Mesendoderm (in vitro differentiated cells): ENCODE measurements around the gene CLCNKA.

Experiments
- DNase-seq: peaks from one replicate; pipeline ENCODE4 v3.0.0; 2013
- H2AK5ac ChIP-seq: 2 replicates; pipeline ENCODE4 v1.6.1; 2013; ENCODE audit warnings: low read length, inconsistent platforms
- H2BK120ac ChIP-seq: 2 replicates; pipeline ENCODE4 v1.6.1; 2013; ENCODE audit warnings: low read depth, mild to moderate bottlenecking, low read length, moderate library complexity, mixed read lengths
- H2BK15ac ChIP-seq: replicated peaks from 2 replicates; pipeline ENCODE4 v1.6.1; 2013; ENCODE audit warnings: low read depth, mild to moderate bottlenecking, moderate library complexity
- H2BK5ac ChIP-seq: 2 replicates; pipeline ENCODE4 v1.6.1; 2013; ENCODE audit warnings: low read length, inconsistent platforms
- H3K18ac ChIP-seq: 2 replicates; pipeline ENCODE4 v1.6.1; 2013; ENCODE audit warnings: mild to moderate bottlenecking, low read length, mixed read lengths
- H3K23ac ChIP-seq: one replicate; pipeline ENCODE4 v1.6.1; 2013; ENCODE audit warnings: low read length
- H3K27ac ChIP-seq: 2 replicates; pipeline ENCODE4 v1.5.1; 2013; ENCODE audit warnings: low read depth, mild to moderate bottlenecking, inconsistent platforms, low read length, moderate library complexity
- H3K27me3 ChIP-seq: 2 replicates; pipeline ENCODE4 v1.6.1; 2013; ENCODE audit warnings: low read length, control low read depth, mild to moderate bottlenecking, inconsistent platforms; ENCODE audit not compliant: insufficient read depth, poor library complexity
- H3K36me3 ChIP-seq: 2 replicates; pipeline ENCODE4 v1.6.1; 2013; ENCODE audit warnings: low read length, inconsistent platforms; ENCODE audit not compliant: control insufficient read depth, insufficient read depth
- H3K4ac ChIP-seq: one replicate; pipeline ENCODE4 v1.6.1; 2013; ENCODE audit warnings: low read depth, mild to moderate bottlenecking, low read length, moderate library complexity
- H3K4me1 ChIP-seq: 2 replicates; pipeline ENCODE4 v1.6.1; 2013; ENCODE audit warnings: low read depth, low read length, inconsistent platforms; ENCODE audit not compliant: control insufficient read depth
- H3K4me2 ChIP-seq: 2 replicates; pipeline ENCODE4 v1.6.1; 2013; ENCODE audit warnings: low read length
- H3K4me3 ChIP-seq: 2 replicates; pipeline ENCODE4 v1.5.1; 2013; ENCODE audit warnings: mild to moderate bottlenecking, low read length
- H3K56ac ChIP-seq: one replicate; pipeline ENCODE4 v1.6.1; 2013; ENCODE audit warnings: low read length
- H3K79me1 ChIP-seq: 2 replicates; pipeline ENCODE4 v1.6.1; 2013; ENCODE audit warnings: low read length, inconsistent platforms
- H3K79me2 ChIP-seq: 2 replicates; pipeline ENCODE4 v1.6.1; 2013; ENCODE audit warnings: mild to moderate bottlenecking, low read length; ENCODE audit not compliant: control insufficient read depth, insufficient read depth
- H3K9ac ChIP-seq: 2 replicates; pipeline ENCODE4 v1.6.1; 2013; ENCODE audit warnings: low read length, inconsistent platforms
- H4K5ac ChIP-seq: one replicate; pipeline ENCODE4 v1.6.1; 2013; ENCODE audit warnings: low read length
- H4K8ac ChIP-seq: one replicate; pipeline ENCODE4 v1.6.1; 2013; ENCODE audit warnings: low read depth, mild to moderate bottlenecking, control low read depth, low read length, moderate library complexity
- WGBS: extraction: QIAGEN DNeasy Blood & Tissue Kit; methylation state at CpG from one replicate; pipeline ENCODE4 v1.1.7; 2013; ENCODE audit warnings: low lambda C conversion rate, missing lambda C conversion rate; ENCODE audit not compliant: insufficient coverage; ENCODE audit errors: extremely low coverage; 5-methylcytosine and 5-hydroxymethylcytosine counted together

Gene CLCNKA

GRCh38 chr1:16064536-16065268, 42.9 kb downstream of the CLCNKA start:
- no peak overlapping the region for H3K4ac ChIP-seq
- H4K5ac ChIP-seq, result no peak overlapping the region
- H3K56ac ChIP-seq, result no peak overlapping the region
- no peak overlapping the region for H2AK5ac ChIP-seq
- no peaks in the 10 kb centered on the region for H3K79me2 ChIP-seq
- no peak overlapping the region for H2BK15ac ChIP-seq
- no peaks in the 10 kb centered on the region for H3K4me1 ChIP-seq
- no peak overlapping the region for H3K4me3 ChIP-seq
- no peak overlapping the region for H3K23ac ChIP-seq
- no peak overlapping the region for H3K9ac ChIP-seq
- no peaks in the 10 kb centered on the region for H3K36me3 ChIP-seq
- no peak overlapping the region for H3K4me2 ChIP-seq
- no peak overlapping the region for H3K18ac ChIP-seq
- H3K79me1 ChIP-seq, result no peaks in the 10 kb centered on the region
- H2BK120ac ChIP-seq, result no peak overlapping the region
- DNase-seq, result no peak
- no peaks in the 10 kb centered on the region for H3K27me3 ChIP-seq
- no peak overlapping the region for H3K27ac ChIP-seq
- no peak overlapping the region for H2BK5ac ChIP-seq
- no peak overlapping the region for H4K8ac ChIP-seq
- no CpG with 5 or more reads among the region's 13 CpGs for WGBS

GRCh38 chr1:16065269-16065576, 43.4 kb downstream of the CLCNKA start:
- no peak for DNase-seq
- no peak overlapping the region for H3K23ac ChIP-seq
- H2BK120ac ChIP-seq, result no peak overlapping the region
- H4K5ac ChIP-seq, result no peak overlapping the region
- no peaks in the 10 kb centered on the region for H3K4me1 ChIP-seq
- H4K8ac ChIP-seq, result no peak overlapping the region
- H3K79me1 ChIP-seq, result no peaks in the 10 kb centered on the region
- no peak overlapping the region for H2BK15ac ChIP-seq
- H2AK5ac ChIP-seq, result no peak overlapping the region
- no peak overlapping the region for H3K4me3 ChIP-seq
- H3K9ac ChIP-seq, result no peak overlapping the region
- no CpG with 5 or more reads among the region's 8 CpGs for WGBS
- no peak overlapping the region for H3K4me2 ChIP-seq
- no peaks in the 10 kb centered on the region for H3K79me2 ChIP-seq
- no peak overlapping the region for H3K27ac ChIP-seq
- no peak overlapping the region for H2BK5ac ChIP-seq
- H3K56ac ChIP-seq, result no peak overlapping the region
- no peaks in the 10 kb centered on the region for H3K27me3 ChIP-seq
- no peak overlapping the region for H3K18ac ChIP-seq
- no peak overlapping the region for H3K4ac ChIP-seq
- no peaks in the 10 kb centered on the region for H3K36me3 ChIP-seq

- Histone ChIP-seq H3K56ac (no peak overlapping the region), H3K4me3 (no peak overlapping the region), H3K9ac (no peak overlapping the region), H2BK120ac (no peak overlapping the region), H2BK15ac (no peak overlapping the region), H3K4me2 (no peak overlapping the region), H3K23ac (no peak overlapping the region), H2AK5ac (no peak overlapping the region), H3K79me2 (no peaks in the 10 kb centered on the region), H2BK5ac (no peak overlapping the region), H3K4me1 (no peaks in the 10 kb centered on the region), H3K27me3 (no peaks in the 10 kb centered on the region), H3K79me1 (no peaks in the 10 kb centered on the region), H3K36me3 (no peaks in the 10 kb centered on the region), H3K27ac (no peak overlapping the region), H3K4ac (no peak overlapping the region), H3K18ac (no peak overlapping the region), H4K5ac (no peak overlapping the region), H4K8ac (no peak overlapping the region)
- WGBS, result no CpG with 5 or more reads among the region's 4 CpGs
- DNase-seq, result no peak
Observed at GRCh38 chr1:16066245-16066644, 44.4 kb downstream of the CLCNKA start.

GRCh38 chr1:16067127-16067768, 45.4 kb downstream of the CLCNKA start:
- Histone ChIP-seq H3K79me2 (no peaks in the 10 kb centered on the region), H3K4ac (no peak overlapping the region), H3K36me3 (no peaks in the 10 kb centered on the region), H3K4me2 (no peak overlapping the region), H4K5ac (no peak overlapping the region), H2BK15ac (no peak overlapping the region), H2BK120ac (no peak overlapping the region), H4K8ac (no peak overlapping the region), H3K23ac (no peak overlapping the region), H3K18ac (no peak overlapping the region), H3K56ac (no peak overlapping the region), H2BK5ac (no peak overlapping the region), H3K27ac (no peak overlapping the region), H3K4me1 (no peaks in the 10 kb centered on the region), H2AK5ac (no peak overlapping the region), H3K4me3 (no peak overlapping the region), H3K79me1 (no peaks in the 10 kb centered on the region), H3K27me3 (no peaks in the 10 kb centered on the region), H3K9ac (no peak overlapping the region)
- no CpG with 5 or more reads among the region's 6 CpGs for WGBS
- peak; percentile 69 for DNase-seq

GRCh38 chr1:16067933-16068332, 46.1 kb downstream of the CLCNKA start:
- WGBS, result no CpG with 5 or more reads among the region's 13 CpGs

More at GRCh38 chr1:16067933-16068332, 46.1 kb downstream of the CLCNKA start:
- Histone ChIP-seq H4K5ac (no peak overlapping the region), H4K8ac (no peak overlapping the region), H3K79me1 (no peaks in the 10 kb centered on the region), H3K18ac (no peak overlapping the region), H3K23ac (no peak overlapping the region), H2BK120ac (no peak overlapping the region), H3K4me1 (no peaks in the 10 kb centered on the region), H2BK15ac (no peak overlapping the region), H3K4ac (no peak overlapping the region), H3K9ac (no peak overlapping the region), H3K79me2 (no peaks in the 10 kb centered on the region), H3K27me3 (no peaks in the 10 kb centered on the region), H3K27ac (no peak overlapping the region), H2BK5ac (no peak overlapping the region), H2AK5ac (no peak overlapping the region), H3K4me2 (no peak overlapping the region), H3K4me3 (no peak overlapping the region), H3K56ac (no peak overlapping the region), H3K36me3 (no peaks in the 10 kb centered on the region)
- DNase-seq, result no peak
